ENCODE data around the gene ASIC4.

Gene ASIC4

DNA sequence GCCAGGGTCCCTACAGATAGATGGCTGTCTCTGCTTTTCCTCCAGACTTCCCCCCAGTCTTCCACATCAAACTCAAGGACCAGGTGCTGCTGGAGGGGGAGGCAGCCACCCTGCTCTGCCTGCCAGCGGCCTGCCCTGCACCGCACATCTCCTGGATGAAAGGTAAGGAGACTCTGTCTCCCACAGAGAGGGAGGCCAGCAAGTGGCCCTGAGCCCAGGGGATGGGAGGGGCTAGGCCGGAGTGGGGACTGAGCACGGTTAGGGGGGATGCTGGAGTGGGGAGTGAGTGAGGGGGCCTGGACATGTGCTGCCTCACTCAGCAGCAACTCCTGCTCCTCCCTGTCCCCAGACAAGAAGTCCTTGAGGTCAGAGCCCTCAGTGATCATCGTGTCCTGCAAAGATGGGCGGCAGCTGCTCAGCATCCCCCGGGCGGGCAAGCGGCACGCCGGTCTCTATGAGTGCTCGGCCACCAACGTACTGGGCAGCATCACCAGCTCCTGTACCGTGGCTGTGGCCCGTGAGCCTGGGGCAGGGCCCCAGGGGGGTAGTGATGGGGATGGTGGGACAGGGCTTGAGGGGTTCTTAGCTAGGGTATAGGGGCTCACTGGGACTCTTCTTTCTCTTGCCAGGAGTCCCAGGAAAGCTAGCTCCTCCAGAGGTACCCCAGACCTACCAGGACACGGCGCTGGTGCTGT lies 26.0 kb upstream of the ASIC4 start:
- no peak for DNase-seq (ENCODE audit: low spot score)
- TF ChIP-seq, protein P1, sequence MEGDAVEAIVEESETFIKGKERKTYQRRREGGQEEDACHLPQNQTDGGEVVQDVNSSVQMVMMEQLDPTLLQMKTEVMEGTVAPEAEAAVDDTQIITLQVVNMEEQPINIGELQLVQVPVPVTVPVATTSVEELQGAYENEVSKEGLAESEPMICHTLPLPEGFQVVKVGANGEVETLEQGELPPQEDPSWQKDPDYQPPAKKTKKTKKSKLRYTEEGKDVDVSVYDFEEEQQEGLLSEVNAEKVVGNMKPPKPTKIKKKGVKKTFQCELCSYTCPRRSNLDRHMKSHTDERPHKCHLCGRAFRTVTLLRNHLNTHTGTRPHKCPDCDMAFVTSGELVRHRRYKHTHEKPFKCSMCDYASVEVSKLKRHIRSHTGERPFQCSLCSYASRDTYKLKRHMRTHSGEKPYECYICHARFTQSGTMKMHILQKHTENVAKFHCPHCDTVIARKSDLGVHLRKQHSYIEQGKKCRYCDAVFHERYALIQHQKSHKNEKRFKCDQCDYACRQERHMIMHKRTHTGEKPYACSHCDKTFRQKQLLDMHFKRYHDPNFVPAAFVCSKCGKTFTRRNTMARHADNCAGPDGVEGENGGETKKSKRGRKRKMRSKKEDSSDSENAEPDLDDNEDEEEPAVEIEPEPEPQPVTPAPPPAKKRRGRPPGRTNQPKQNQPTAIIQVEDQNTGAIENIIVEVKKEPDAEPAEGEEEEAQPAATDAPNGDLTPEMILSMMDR (IDR thresholded peaks at IDR 0.05; ENCODE audit: borderline replicate concordance, control extremely low read depth, extremely low read depth, insufficient read depth, missing control alignments) = no peak
- in situ Hi-C loops (cut with MboI; ENCODE audit: low sequenced_read_pairs, unreplicated experiment) = no loop called here

DNA sequence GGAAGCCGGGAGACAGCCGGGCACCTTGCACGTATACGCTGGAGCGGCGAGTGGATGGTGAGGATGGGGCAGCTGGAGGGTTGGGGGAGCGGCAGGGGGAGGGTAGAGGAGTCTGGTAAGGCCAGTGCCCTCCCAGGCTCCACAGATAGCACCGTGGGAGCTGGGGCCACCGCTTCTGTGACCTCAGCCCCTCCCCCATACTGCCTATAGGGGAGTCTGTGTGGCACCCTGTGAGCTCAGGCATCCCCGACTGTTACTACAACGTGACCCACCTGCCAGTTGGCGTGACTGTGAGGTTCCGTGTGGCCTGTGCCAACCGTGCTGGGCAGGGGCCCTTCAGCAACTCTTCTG lies 25.5 kb upstream of the ASIC4 start:
- no peak for DNase-seq (ENCODE audit: low spot score)
- in situ Hi-C loops (cut with MboI; ENCODE audit: low sequenced_read_pairs, unreplicated experiment) = no loop called here

DNA sequence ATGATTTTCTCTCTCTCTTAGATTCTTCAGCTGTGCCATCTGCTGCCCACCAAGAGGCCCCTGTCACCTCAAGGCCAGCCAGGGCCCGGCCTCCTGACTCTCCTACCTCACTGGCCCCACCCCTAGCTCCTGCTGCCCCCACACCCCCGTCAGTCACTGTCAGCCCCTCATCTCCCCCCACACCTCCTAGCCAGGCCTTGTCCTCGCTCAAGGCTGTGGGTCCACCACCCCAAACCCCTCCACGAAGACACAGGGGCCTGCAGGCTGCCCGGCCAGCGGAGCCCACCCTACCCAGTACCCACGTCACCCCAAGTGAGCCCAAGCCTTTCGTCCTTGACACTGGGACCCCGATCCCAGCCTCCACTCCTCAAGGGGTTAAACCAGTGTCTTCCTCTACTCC lies 25.0 kb upstream of the ASIC4 start:
- in situ Hi-C loops (cut with MboI; ENCODE audit: low sequenced_read_pairs, unreplicated experiment) = no loop called here
- TF ChIP-seq, protein P1 (IDR thresholded peaks at IDR 0.05; ENCODE audit: borderline replicate concordance, control extremely low read depth, extremely low read depth, insufficient read depth, missing control alignments) = no peak
- no peak for DNase-seq (ENCODE audit: low spot score)

More for the DNA sequence above, 25.5 kb upstream of the ASIC4 start:
- TF ChIP-seq, protein P1 (IDR thresholded peaks at IDR 0.05; ENCODE audit: borderline replicate concordance, control extremely low read depth, extremely low read depth, insufficient read depth, missing control alignments) = no peak

DNA sequence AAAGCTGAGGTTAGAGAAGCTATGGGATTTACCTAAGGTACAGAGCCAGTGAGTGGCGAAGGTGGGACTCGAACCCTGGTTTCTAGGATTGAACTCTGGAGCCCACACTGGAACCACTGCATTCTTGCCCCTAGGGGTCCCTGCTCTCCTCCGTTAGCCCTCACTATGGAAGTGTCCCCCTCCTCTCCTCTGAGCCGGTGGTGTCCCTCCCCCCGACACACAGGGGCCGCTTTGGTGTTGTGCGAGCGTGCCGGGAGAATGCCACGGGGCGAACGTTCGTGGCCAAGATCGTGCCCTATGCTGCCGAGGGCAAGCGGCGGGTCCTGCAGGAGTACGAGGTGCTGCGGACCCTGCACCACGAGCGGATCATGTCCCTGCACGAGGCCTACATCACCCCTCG lies 24.1 kb upstream of the ASIC4 start:
- DNase-seq (ENCODE audit: low spot score) = no peak
- in situ Hi-C loops (cut with MboI; ENCODE audit: low sequenced_read_pairs, unreplicated experiment) = no loop called here
- TF ChIP-seq, protein P1 (IDR thresholded peaks at IDR 0.05; ENCODE audit: borderline replicate concordance, control extremely low read depth, extremely low read depth, insufficient read depth, missing control alignments) = no peak

DNA sequence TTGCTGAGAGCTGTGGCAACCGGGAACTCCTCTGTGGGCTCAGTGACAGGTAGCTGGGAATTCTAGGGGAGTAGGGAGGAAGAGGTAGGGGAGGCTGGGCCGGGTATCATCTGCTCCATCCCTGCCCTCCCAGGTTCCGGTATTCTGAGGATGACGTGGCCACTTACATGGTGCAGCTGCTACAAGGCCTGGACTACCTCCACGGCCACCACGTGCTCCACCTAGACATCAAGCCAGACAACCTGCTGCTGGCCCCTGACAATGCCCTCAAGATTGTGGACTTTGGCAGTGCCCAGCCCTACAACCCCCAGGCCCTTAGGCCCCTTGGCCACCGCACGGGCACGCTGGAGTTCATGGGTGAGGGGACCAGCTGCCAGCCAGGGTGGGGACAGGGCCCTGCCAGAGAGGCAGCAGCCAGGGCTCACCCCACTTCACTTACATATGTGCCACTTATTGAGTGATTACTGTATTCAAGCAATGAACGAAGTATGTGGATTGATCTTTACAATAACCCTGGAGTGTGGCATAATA lies 23.6 kb upstream of the ASIC4 start:
- no peak for DNase-seq (ENCODE audit: low spot score)
- TF ChIP-seq, protein P1 (IDR thresholded peaks at IDR 0.05; ENCODE audit: borderline replicate concordance, control extremely low read depth, extremely low read depth, insufficient read depth, missing control alignments) = no peak
- in situ Hi-C loops (cut with MboI; ENCODE audit: low sequenced_read_pairs, unreplicated experiment) = no loop called here

DNA sequence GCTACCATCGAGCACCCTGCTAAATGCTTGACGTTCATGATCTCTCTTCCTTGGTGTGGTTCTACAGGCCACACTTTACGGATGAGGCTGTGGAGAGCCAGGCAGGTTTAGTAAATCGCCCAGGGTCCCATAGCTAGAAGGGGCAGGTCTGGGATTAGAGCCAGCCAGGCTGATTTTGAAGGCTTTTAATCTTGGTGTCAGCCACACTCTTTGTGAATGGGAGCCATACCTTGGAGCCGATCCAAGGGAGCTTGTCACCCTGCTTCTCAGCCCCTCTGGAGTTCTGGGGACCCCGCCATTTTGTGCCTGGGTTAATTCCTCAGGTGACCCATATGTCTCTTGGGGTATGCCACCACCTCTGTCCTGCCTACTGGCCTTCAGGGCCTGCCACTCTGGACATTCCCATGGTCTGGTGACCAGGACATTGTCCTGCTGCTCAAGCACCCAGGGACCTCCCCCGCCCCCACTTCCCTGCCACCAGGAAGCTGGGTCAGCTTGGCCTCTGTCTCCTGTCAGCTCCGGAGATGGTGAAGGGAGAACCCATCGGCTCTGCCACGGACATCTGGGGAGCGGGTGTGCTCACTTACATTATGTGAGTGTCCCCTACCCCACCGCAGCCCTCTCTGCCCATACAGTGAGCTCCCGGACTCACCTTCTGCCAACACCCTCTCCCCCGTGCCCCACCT lies 22.9 kb upstream of the ASIC4 start:
- in situ Hi-C loops (cut with MboI; ENCODE audit: low sequenced_read_pairs, unreplicated experiment) = no loop called here
- TF ChIP-seq, protein P1 (IDR thresholded peaks at IDR 0.05; ENCODE audit: borderline replicate concordance, control extremely low read depth, extremely low read depth, insufficient read depth, missing control alignments) = no peak
- no peak for DNase-seq (ENCODE audit: low spot score)
